Stomach smooth muscle (tissue), 2 donors: ENCODE measurements around the gene CCDC43.
"Not testable (repeated sequence)": the region's sequence is repeated elsewhere in the genome, so short reads cannot be mapped to it uniquely, and the experiment has no call there.

Experiments used
- H3K27ac ChIP-seq: one replicate; pipeline ENCODE4 v1.7.0; 2013; ENCODE audit warnings: mild to moderate bottlenecking, low read length, inconsistent platforms
- H3K27me3 ChIP-seq, 2 donors: one replicate each; pipeline ENCODE4 v1.7.0; 2013; ENCODE audit warnings: low read length in 2 of 2; ENCODE audit not compliant: insufficient read depth in 2 of 2, control insufficient read depth in 1 of 2
- H3K36me3 ChIP-seq, 2 donors: one replicate each; pipeline ENCODE4 v1.7.0; 2013; ENCODE audit warnings: low read length in 2 of 2; ENCODE audit not compliant: control insufficient read depth in 2 of 2, insufficient read depth in 2 of 2
- H3K4me1 ChIP-seq: one replicate; pipeline ENCODE4 v1.7.0; 2013; ENCODE audit warnings: low read length; ENCODE audit not compliant: control insufficient read depth, insufficient read depth
- H3K4me3 ChIP-seq, 2 donors: one replicate each; pipeline ENCODE4 v1.7.0; 2013; ENCODE audit warnings: low read length in 2 of 2
- H3K9ac ChIP-seq, 2 donors: one replicate each; pipeline ENCODE4 v1.7.0; 2013; ENCODE audit warnings: low read length in 2 of 2, mild to moderate bottlenecking in 1 of 2
- H3K9me3 ChIP-seq, 2 donors: one replicate each; pipeline ENCODE4 v1.7.0; 2013; ENCODE audit warnings: low read length in 2 of 2; ENCODE audit not compliant: control insufficient read depth in 2 of 2
- donor health status: healthy.
- donor health status: Pancreatic carcinoma.

Gene CCDC43

GRCh38 chr17:44689477-44690217 lies at the start of gene CCDC43:
Gene CCDC43, minus strand, starts transcription at chr17:44689776. Its CDS starts 23 bp downstream, at chr17:44689753.
- no peaks in the 10 kb centered on the region for H3K36me3 ChIP-seq
- H3K4me1 ChIP-seq = peaks cover 12% of the 10 kb centered on the region
- H3K9me3 ChIP-seq = no peaks in the 10 kb centered on the region
- no peaks in the 10 kb centered on the region for H3K27me3 ChIP-seq
- peak within 1 kb of the TSS; percentile 91 for H3K27ac ChIP-seq
- peak within 1 kb of the TSS; percentile 96 to 98 for H3K4me3 ChIP-seq
- peak within 1 kb of the TSS; percentile 97 to 98 for H3K9ac ChIP-seq

GRCh38 chr17:44738214-44738906 lies 48.8 kb upstream of the CCDC43 start:
- Histone ChIP-seq H3K36me3 (peaks cover 0 to 3% of the 10 kb centered on the region in 2 donors), H3K27me3 (no peaks in the 10 kb centered on the region), H3K4me3 (no peak overlapping the region), H3K9ac (no peak overlapping the region), H3K9me3 (no peaks in the 10 kb centered on the region), H3K4me1 (no peaks in the 10 kb centered on the region), H3K27ac (no peak overlapping the region)

- no peaks in the 10 kb centered on the region for H3K27me3 ChIP-seq
- no peak overlapping the region for H3K9ac ChIP-seq
- no peak overlapping the region for H3K27ac ChIP-seq
- peaks cover 0 to 3% of the 10 kb centered on the region in 2 donors for H3K36me3 ChIP-seq
- H3K4me1 ChIP-seq = no peaks in the 10 kb centered on the region
- no peaks in the 10 kb centered on the region for H3K9me3 ChIP-seq
- no peak overlapping the region for H3K4me3 ChIP-seq
Measured at GRCh38 chr17:44736551-44737240, 47.1 kb upstream of the CCDC43 start.

DNA sequence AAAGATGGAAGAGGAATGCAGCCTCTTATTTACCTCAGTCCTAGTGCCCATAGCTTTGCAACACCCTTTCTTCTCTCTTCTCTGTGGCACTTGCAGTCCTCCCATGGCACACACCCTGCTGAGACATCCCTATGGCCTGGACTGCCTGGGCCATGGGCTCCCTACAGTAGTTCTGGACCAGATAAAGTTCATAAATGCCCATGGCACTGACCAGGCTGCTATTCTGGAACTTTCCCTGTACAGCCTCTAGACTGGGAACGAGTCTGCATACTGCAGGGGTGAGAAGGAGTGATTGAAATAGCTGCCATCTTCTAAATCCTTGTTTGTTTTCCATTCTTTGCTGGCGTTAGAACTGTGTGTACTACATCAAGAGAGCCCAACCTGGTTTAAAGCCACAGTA lies 44.7 kb upstream of the CCDC43 start:
- Histone ChIP-seq H3K9ac (no peak overlapping the region), H3K4me1 (no peaks in the 10 kb centered on the region), H3K27me3 (no peaks in the 10 kb centered on the region), H3K36me3 (peaks cover 5 to 18% of the 10 kb centered on the region in 2 donors), H3K4me3 (no peak overlapping the region), H3K9me3 (no peaks in the 10 kb centered on the region), H3K27ac (no peak overlapping the region)

GRCh38 chr17:44733753-44734152 lies 44.2 kb upstream of the CCDC43 start:
- no peak overlapping the region for H3K9ac ChIP-seq
- peaks cover 5 to 18% of the 10 kb centered on the region in 2 donors for H3K36me3 ChIP-seq
- H3K9me3 ChIP-seq = no peaks in the 10 kb centered on the region
- H3K4me1 ChIP-seq = no peaks in the 10 kb centered on the region
- H3K27me3 ChIP-seq = no peaks in the 10 kb centered on the region
- H3K4me3 ChIP-seq = no peak overlapping the region
- no peak overlapping the region for H3K27ac ChIP-seq

DNA sequence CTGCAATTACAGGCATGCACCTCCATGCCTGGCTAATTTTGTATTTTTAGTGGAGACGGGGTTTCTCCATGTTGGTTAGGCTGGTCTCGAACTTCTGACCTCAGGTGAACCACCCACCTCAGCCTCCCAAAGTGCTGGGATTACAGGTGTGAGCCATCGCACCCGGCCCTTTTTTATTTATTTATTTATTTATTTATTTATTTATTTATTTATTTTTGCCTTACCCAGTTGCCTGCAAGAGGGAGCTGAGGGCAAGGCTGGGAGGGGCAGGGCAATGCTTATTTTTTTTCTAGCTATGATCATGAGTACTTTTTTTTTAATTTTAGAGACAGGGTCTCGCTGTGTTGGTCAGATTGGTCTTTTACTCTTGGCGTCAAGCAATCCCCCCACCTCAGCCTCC lies 36.5 kb upstream of the CCDC43 start:
- H3K36me3 ChIP-seq = peaks cover 5 to 14% of the 10 kb centered on the region in 2 donors
- not testable (repeated sequence) for H3K4me1 ChIP-seq, H3K27ac ChIP-seq, H3K27me3 ChIP-seq, H3K9ac ChIP-seq, H3K4me3 ChIP-seq, H3K9me3 ChIP-seq

GRCh38 chr17:44722254-44722653 lies 32.7 kb upstream of the CCDC43 start:
- H3K9me3 ChIP-seq = no peaks in the 10 kb centered on the region
- H3K36me3 ChIP-seq = peaks cover 3 to 6% of the 10 kb centered on the region in 2 donors
- H3K4me3 ChIP-seq = no peak overlapping the region
- H3K9ac ChIP-seq = no peak overlapping the region
- no peaks in the 10 kb centered on the region for H3K27me3 ChIP-seq
- no peaks in the 10 kb centered on the region for H3K4me1 ChIP-seq
- H3K27ac ChIP-seq = no peak overlapping the region

DNA sequence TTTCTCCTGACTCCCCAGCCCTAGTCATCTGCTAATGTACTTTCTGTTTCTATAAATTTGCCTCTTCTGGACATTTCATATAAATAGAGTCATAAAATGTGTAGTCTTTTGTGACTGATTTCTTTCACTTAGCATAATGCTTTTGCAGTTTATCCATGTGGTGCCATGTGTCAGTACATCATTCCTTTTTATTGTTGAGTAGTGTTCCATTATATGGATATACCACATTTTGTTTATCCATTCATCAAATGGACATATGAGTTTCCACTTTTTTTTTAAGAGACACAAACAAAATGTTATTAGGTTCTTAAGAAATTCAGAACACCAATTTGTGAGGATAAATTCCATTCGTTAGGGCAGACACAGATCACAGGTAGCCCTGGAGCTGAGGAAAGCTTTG lies 29.9 kb upstream of the CCDC43 start:
- Histone ChIP-seq H3K36me3 (peaks cover 3 to 6% of the 10 kb centered on the region in 2 donors), H3K4me1 (no peaks in the 10 kb centered on the region), H3K9me3 (no peaks in the 10 kb centered on the region), H3K4me3 (no peak overlapping the region), H3K27ac (no peak overlapping the region), H3K9ac (no peak overlapping the region), H3K27me3 (no peaks in the 10 kb centered on the region)

- Histone ChIP-seq H3K27ac (peak within 1 kb of the TSS; percentile 83), H3K4me3 (peak within 1 kb of the TSS; percentile 92 to 98), H3K4me1 (peaks cover 9% of the 10 kb centered on the region), H3K9me3 (no peaks in the 10 kb centered on the region), H3K27me3 (no peaks in the 10 kb centered on the region), H3K9ac (peak within 1 kb of the TSS; percentile 77 to 94), H3K36me3 (no peaks in the 10 kb centered on the region)
Measured at GRCh38 chr17:44708401-44709263, 19.1 kb upstream of the CCDC43 start, which contains the start of gene DBF4B. Gene DBF4B, plus strand, starts transcription at chr17:44708665. Its CDS starts 156 bp downstream, at chr17:44708821.

DNA sequence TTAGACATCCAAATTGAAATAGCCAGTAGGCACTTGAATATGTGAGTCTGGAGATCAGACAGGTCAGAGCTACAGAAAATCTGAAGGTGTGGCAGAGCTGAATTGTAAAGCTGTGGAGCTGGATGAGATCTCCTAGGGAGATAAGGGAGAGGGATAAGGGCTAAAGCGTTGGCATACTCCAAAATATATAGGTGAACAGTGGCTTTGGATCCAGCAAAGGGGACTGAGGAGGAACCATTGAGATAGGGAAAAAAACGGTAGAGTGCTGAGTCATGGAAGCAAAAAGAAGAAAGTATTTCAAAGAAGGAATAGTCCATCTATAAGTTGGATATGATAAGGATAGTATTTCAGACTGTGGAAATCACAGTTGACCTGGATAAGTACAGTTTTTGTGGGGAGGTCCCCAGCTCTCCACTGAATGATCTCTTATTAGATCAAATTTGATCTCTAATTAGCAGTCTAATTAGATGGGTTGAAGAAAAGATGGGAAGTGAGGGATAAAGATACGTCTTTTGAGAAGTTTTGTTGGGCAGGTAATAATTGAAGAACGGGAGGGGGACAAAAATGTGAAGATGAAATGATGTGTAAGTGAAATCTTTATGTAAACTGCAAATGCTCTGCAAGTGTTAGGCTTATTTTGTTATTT lies 18.3 kb upstream of the CCDC43 start:
- H3K36me3 ChIP-seq = no peaks in the 10 kb centered on the region
- peak overlapping the region; percentile 83 for H3K27ac ChIP-seq
- H3K9ac ChIP-seq = peak overlapping the region; percentile 77 to 94

More for the DNA sequence above, 18.3 kb upstream of the CCDC43 start:
- Histone ChIP-seq H3K4me1 (peaks cover 9% of the 10 kb centered on the region), H3K9me3 (no peaks in the 10 kb centered on the region), H3K27me3 (no peaks in the 10 kb centered on the region), H3K4me3 (peak overlapping the region; percentile 92 to 98)
